ENCODE data around the gene OR4N2. TPM values are rescaled to one million over a fixed set of nuclear protein-coding genes. Genes with fewer than 3 reads are reported as not detected.

The OR4N2 gene
- not detected in 2 replicates for total RNA-seq

GRCh38 chr14:19803470-19803869 lies at the start of gene OR4N2:
Gene OR4N2 (plus strand): TSS chr14:19803770. CDS start chr14:19827449, 23,679 bp downstream.

GRCh38 chr14:19773204-19773603 lies 30.4 kb upstream of the OR4N2 start, which contains the start of gene OR4M1:
Gene OR4M1 (plus strand): TSS chr14:19773504. CDS start chr14:19780323, 6,819 bp downstream.

GRCh38 chr14:19874842-19875241 lies 71.3 kb downstream of the OR4N2 start, which contains the start of gene OR4K2:
Gene OR4K2 (plus strand): TSS chr14:19875142. CDS start chr14:19876268, 1,126 bp downstream.

Other genes with a start within 250 kb of the OR4N2 start
- not detected in 2 replicates for gene OR11H2, start 89.9 kb upstream of the OR4N2 start, total RNA-seq
- gene OR4Q3, start 60.2 kb upstream of the OR4N2 start, total RNA-seq = not detected in 2 replicates
- not detected in 2 replicates for gene OR4M1, start 30.3 kb upstream of the OR4N2 start, total RNA-seq
- gene OR4K2, start 71.4 kb downstream of the OR4N2 start, total RNA-seq = not detected in 2 replicates
- gene OR4K5, start 116.8 kb downstream of the OR4N2 start, total RNA-seq = not detected in 2 replicates
- not detected in 2 replicates for gene OR4K1, start 127.1 kb downstream of the OR4N2 start, total RNA-seq
- gene OR4K15, start 171.8 kb downstream of the OR4N2 start, total RNA-seq = not detected in 2 replicates
- gene OR4Q2, start 198.4 kb downstream of the OR4N2 start, total RNA-seq = not detected in 2 replicates
- not detected in 2 replicates for gene OR4K14, start 215.5 kb downstream of the OR4N2 start, total RNA-seq
- not detected in 2 replicates for gene OR4K13, start 232.3 kb downstream of the OR4N2 start, total RNA-seq